ENCODE measurements around the gene BPIFB2.

- TF ChIP-seq TCF7L2 (IDR thresholded peaks at IDR 0.05; ENCODE audit: borderline replicate concordance, extremely low read depth, insufficient read depth, insufficient read length): no peak
- TF ChIP-seq EZH2 (IDR thresholded peaks at IDR 0.05): no peak
- TF ChIP-seq ELF1 (IDR thresholded peaks at IDR 0.05; ENCODE audit: borderline replicate concordance, low read depth): no peak
- TF ChIP-seq POLR2A (IDR thresholded peaks at IDR 0.05; ENCODE audit: borderline replicate concordance, extremely low read depth, insufficient read depth, insufficient read length): no peak
- no peak for TF ChIP-seq CTCF (IDR thresholded peaks at IDR 0.05 in 2 of 3, conservative IDR thresholded peaks at IDR 0.05 in 1 of 3; ENCODE audit: borderline replicate concordance in 1 of 3, insufficient read depth in 1 of 3, low read depth in 2 of 3, low read length in 2 of 3)
- no peak for TF ChIP-seq POLR2AphosphoS5 (IDR thresholded peaks at IDR 0.05; ENCODE audit: low read depth, low read length)
- no peak for TF ChIP-seq SRF (IDR thresholded peaks at IDR 0.05; ENCODE audit: low read depth)
- no peak for TF ChIP-seq REST (IDR thresholded peaks at IDR 0.05; ENCODE audit: low read depth)
- TF ChIP-seq JUND (IDR thresholded peaks at IDR 0.05): no peak
- TF ChIP-seq EGR1 (IDR thresholded peaks at IDR 0.05; ENCODE audit: low read depth): no peak
- no peak for TF ChIP-seq ZFX (IDR thresholded peaks at IDR 0.05)
Observed at GRCh38 chr20:33030569-33030968, 23.1 kb downstream of the BPIFB2 start.

Data from HCT116 (cell line).